Activated CD4-positive, CD25-positive, alpha-beta regulatory T cell treated with anti-CD3 and anti-CD28 coated beads, Interleukin-2, amount 50 U/mL, for 24 hours (primary cell): ENCODE data around the gene POLR2F.

Experiments used
- ATAC-seq, 2 donors: fragments of 150-1000 bp; cut with Tn5 transposase; one replicate each; pipeline ENCODE4 v1.10.0; 2021; ENCODE audit warnings: mild to moderate bottlenecking in 1 of 2, moderate library complexity in 1 of 2

The POLR2F gene

DNA sequence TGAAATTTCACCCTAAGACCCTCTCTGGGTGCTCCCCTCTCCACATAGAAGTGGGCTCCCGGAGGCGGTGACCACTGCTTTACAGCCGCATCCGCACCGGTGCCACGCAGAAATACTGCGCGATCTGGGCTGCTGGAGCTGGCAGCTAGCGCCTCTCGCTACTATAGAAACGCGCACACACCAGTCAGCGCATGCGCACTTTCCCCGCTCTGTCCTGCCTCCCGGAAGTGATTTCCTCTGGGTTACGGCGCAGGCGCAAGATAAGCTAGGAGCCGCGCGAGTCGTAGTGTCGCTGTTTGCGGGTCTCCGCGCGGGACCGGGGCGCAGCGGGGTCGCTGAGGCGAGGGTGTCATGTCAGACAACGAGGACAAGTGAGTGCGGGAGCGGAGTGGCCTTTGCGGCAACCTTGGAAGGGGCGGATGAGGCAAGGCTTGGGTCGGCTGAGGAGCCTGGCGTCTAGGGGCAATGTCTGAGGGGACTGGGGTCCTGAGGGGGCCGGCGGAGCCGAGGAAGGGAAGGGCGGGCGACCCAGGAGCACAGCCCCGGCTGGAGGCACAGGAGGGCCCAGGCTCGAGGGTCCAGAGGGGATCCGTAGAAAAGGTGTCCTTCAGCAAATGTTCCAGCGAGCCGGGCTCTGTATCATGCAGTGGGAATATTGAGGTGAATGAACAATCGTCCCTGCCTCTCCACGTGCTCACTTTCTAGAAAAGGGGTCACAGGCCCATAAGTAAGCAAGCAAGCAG, at the start of gene POLR2F, which contains the start of gene C22orf23:
Gene POLR2F, plus strand, starts transcription at position 263 of the 743 bp plus-strand sequence. Its CDS starts 89 bp downstream, at position 352.
Gene C22orf23, minus strand, starts transcription at position 165 of the 743 bp plus-strand sequence. CDS start 452 bp downstream, outside the sequence.
- ATAC-seq: peak; percentile 95 to 97

DNA sequence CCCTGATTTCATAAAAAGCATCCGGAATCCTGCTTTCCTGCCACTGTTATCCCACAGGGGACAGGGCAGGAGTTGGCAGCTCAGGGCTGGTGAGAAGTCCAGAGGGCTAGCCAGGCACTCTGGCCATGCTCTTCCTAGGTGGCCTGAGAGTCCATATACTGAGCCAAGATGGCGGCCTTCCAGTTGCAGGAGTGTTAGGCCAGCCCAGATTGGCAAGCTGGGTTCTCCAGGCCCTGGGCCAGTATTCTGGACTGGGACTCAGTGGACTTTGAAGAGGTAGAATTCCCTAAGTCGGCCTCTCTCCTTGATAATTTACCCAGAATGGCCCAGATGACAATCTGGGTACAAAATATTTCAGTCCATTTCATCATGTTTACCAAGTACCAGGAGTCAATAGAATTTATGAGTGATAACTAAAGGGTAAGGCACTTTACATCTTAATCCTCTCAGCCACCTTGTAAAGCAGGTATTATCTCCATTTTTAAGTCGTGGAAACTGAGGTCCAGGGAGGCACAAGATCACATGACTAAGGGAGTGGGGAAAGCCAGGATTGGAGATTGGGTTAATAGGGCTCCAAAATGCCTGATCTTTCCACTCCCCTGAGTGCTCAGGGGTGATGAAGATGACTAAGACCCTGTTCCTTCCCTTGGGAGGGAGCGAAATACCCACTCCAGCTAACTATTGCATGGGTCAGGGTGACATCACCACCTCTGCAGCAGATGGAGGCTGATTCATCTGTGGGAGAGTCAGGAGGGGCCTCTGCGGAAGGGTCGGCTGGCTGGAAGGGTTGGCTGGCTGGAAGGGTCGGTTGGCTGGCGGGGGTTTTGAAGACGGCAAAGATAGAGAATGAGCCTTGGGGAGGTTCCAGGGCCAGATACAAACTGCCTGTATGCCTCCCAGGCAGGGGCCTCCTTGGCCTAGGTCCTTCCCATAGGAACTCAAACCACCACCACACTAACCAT, 48.6 kb upstream of the POLR2F start:
- ATAC-seq: peak in 1 of 2 donors; percentile 21

DNA sequence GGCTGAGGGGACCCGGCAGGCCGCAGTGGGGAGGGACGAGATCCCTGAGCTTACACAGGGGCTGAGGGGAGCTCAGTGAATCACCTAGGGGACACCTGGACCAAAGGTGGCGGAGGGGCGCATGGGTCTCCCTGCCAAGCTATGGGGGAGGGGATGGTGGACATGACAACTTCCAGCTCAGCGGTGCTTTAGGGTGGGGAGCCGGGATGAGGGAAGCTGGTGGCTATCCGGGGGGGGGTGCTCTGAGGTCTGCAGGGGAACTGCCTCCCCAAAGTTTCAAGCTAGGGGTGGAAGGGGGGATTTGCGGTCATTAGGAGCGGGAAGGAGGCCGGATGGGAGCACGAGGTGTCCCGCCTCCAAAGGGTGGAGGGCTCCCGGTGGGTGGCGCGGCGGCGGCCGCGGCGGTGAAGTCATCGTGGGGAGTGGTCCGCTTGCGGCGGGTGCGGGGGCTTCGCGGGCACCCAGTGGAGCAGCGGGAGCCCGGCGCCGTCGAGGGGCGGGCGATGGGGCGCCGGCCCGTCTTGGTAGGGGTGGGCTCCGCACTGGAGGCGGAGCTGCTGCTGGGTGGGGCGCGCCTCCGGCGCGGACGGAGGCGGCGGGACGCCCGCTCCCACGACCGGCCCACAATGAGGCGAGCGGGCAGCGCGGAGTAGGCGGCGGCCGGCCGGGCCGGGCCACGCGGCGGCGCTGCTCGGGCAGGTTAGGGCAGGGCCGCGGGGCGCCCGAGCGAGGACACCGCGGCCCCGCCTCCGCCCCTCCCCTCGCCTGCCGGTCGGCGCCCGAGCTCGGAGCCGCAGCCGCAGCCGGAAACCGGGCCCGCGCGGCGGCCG, 47.8 kb upstream of the POLR2F start, which contains the start of gene MICALL1:
Gene MICALL1, plus strand, starts transcription at position 764 of the 830 bp plus-strand sequence. CDS start 126 bp downstream, outside the sequence.
- peak; percentile 86 for ATAC-seq

DNA sequence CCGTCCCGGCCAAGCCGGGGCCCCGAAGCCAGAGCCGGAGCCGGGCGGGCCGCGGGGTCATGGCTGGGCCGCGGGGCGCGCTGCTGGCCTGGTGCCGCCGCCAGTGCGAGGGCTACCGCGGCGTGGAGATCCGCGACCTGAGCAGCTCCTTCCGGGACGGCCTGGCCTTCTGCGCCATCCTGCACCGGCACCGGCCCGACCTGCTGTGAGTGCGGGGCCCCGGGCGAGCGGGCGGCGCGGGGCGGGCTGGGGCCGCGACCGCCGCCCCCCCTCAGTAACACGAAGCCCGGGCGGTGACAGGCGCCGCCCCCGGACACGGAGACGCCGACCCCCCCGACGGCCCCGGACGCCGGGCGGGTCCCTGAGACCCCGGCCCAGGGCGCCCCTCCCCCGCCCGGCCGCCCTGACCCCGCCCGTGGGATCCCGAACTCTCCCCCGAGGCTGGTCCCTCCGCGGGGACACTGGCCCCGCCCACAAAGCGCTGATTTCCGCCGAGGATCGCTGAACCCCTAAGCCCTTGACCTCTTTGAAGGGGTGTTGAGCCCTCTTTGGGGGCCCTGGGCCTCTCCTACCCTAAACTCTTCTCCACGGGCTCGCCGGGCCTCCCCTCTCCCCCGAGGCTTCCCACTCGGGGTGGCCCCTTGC, 47.0 kb upstream of the POLR2F start:
- peak; percentile 37 to 39 for ATAC-seq

DNA sequence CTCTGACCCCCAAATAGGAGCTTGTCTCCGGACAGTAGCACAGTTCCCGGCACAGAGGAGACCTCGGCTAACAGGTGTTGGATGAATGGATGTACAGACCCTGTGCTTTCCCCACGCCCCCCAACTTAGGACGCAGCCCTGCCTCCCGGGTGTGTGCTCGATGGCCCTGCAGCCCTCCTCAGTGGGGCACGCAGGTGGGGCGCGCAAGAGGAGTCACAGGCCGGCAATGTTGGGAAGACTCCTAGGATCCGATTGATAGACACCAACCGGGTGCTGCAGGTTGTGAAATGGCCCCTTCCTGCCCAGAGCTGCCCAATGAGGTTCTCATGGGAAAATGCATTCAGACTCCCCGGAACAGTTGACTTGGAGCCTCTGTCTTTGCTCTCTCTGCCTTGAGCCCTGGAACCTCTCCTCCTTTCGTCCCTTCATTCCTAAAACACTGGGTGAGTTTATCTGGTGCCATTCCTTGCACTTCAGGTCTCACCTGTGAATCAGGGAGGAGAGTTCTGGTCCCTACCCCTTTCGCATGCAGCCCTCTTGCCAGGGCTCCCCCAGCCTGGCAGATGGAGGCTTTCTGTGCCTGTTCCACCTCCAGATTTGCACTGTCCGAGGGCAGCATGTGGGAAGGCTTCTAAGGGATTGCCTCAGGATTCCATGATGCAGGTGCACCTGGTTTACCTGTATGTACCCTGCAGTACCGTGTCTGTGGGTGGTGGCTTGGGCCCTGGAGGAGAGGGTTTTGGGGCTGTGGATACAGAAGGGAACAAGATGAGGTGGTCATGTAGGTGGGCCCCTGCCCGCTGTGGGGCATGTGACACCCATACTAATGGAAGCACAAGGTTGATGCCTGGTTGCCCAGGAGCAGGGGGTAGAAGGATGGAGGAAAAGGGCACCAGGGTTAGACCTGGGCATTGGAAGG, 46.2 kb upstream of the POLR2F start:
- no peak for ATAC-seq

DNA sequence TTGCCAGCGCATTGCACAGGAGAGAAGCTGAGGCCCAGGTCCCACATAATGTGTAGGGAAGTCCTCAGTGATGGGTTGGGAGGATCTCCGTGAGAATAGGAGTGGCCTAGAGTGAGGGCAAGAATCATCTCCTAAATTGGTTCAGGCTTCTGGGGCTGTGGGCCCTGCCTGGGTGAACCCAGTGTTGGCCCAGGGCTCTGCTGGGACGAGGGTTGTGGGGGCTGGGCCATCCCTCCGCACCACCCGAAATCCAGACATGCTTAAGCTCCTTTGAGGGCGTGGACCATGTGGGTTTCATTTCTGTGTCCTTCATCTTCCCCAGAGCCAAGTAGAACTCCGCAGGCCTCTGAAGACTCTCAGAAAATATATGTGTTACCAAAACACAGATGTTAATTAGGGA, 43.7 kb upstream of the POLR2F start:
- ATAC-seq: no peak

DNA sequence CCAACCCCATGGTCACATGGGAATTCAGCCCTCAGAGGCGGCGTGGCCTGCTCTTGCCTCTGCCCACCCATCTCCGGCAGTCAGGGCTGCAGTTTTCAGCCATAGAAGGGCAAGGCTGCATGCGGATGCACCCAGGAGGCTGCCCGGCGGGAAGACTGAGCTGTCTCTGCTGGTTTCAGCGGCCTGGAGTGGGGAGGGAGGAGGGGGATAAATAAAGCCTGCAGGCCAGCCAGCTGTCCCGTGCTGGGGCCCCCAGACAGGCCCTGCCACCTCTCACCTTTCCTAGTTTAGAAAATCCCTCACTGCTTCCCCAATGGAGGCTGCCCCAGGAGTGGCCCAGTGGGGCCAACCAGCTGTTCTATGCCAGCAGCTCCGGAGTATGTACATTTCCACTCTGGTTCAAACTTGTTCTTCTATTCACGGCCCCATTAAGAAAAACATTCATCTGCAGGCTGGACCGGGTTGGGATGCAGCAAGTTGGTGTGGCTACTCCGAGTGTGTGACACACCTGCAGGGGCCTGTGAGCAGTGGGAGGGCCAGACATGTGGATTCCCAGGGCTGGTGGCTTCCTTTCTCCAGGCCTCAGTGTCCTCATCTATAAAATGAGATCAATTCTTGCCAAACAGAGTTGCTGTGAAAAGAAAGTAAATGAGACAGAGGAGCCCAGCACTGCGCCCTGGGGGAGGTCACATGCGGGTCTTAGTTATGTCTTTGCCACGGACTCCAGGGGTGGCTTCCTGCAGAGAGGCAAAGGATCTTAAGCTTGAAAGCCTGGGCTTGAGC, 42.4 kb upstream of the POLR2F start:
- ATAC-seq: no peak

DNA sequence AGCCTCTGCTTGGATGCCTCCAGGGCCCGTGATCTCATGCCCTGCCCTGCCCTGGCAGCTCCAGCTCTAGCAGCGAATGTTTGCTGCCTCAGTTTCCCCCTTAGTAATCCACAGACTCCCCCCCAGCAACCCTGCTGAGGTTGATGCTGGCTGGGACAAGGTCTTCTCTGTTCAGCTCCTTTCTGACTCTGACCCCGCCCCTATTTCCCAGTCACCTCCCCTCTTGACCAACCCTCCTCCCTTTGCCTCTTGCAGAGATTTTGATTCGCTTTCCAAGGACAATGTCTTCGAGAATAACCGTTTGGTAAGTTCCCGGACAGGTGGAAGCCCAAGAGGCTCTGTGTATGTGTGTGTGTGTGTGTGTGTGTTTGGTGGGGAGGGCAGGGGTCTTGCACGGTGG, 41.8 kb upstream of the POLR2F start:
- no peak for ATAC-seq

DNA sequence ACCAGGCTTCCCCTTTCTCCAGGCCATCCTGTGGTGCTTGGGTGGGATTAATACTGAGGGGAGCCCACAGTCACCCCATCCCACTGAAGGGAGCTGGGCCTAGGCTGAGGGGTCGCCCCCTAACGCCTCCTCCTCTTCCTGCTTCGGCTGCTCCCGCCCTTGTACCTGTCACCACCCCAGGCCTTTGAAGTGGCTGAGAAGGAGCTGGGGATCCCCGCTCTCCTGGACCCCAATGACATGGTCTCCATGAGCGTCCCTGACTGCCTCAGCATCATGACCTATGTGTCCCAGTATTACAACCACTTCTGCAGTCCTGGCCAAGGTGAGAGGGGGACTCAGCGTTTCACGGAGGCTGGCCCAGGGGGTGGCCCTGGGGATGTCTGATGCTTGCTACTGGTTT, 41.3 kb upstream of the POLR2F start:
- ATAC-seq: peak in 1 of 2 donors; percentile 23

DNA sequence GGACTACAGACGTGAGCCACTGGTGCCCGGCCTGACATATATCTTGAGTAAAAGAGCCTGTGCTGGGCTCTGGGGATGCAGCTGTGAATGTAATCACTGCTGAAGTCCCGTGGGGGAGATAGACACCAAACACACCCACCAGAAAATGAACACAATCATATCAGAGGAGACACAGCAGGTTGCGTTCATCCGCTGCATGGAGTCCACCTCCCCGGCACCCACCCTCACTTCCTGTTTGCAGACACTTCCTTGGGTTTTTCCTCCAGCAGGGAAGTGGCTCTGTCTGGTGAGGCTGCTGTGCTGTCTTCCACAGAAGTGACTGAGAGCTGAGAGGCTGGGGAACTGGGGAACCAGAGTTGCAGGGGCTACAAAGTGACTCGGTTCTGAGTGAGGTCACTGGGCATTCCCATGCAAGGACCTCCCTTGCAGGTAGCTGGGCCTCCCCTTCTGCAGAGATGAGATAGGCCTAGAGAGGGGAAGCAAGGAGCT, 40.2 kb upstream of the POLR2F start:
- ATAC-seq: no peak

DNA sequence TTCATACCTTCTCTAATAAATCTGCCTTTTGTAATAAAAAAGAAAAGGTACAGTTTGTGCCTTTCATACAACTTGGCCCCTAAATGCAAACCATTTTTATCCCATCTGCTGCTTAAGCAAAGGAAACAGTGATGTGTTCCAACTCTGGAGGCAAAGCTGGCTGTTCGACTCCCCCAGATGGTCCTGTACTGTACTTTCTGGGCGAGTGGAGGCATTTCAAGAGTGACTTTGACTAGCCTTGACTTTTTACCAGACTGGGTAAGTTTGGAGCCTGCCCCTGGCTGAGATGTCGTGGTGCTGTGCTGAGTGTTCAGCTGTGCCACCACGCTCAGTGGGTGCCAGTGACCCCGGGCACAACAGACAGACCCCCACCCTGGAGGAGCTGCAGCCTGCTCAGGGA, 37.2 kb upstream of the POLR2F start:
- ATAC-seq: no peak

DNA sequence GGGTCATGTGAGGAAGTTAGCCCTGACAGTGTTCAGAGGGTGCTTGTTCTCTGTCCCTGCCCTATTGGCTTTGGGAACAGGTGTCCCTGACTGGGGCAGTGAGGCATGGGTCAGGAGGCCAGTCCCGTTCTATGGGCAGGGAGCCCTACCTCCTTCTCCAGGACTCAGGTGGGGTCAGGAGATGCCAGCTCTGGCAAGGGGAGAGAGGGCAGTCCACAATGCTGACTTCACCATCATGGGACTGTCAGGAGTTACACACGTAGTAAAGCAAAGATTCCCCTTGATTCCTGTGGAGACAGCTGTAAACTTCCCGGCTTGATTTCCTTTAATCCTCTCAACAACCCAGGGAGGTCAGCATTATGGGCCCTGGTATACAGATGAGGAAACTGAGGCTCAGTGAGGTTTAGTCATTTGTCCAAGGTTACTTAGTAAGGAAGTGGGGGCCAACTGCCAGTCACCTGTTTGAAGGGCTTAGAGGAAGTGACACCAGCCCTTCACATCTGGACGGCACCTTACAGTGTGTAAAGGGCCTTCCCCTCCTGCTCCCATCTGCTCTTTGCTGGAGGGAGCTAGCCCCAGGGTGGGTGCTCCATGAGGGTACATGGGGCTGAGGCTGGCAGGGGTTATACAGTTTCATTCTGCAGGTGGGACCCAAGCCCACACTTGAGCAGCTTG, 35.5 kb upstream of the POLR2F start:
- ATAC-seq: no peak

DNA sequence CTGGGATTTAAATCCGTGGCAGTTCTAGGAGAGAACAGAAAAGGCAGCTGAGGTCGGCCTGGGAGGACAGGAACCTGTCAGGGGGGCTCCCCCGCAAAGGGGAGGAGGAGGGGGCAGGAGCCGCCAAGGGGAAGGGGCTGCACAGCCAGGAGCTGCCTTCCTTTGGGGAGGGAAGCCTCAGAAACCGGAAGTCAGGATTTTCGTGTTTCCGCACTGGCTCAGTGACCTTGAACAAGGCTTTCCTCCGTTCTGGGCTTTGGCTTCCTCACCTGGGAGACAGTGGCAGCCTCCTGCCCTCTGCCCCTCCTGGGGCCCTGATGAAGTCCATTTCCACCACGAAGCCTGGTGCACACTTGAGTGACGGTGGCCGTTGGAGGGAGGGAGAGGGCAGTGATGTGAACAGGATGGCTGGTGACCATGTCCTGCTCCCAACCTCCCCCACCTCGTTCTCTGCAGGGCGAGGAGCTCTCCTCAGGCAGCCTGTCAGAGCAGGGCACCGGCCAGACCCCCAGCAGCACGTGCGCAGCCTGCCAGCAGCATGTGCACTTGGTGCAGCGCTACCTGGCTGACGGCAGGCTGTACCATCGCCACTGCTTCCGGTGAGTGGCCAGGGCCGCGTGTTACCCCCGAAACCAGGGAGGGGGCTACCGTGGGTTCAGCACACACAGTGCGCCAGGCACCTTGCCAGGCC, 34.8 kb upstream of the POLR2F start:
- ATAC-seq: no peak

DNA sequence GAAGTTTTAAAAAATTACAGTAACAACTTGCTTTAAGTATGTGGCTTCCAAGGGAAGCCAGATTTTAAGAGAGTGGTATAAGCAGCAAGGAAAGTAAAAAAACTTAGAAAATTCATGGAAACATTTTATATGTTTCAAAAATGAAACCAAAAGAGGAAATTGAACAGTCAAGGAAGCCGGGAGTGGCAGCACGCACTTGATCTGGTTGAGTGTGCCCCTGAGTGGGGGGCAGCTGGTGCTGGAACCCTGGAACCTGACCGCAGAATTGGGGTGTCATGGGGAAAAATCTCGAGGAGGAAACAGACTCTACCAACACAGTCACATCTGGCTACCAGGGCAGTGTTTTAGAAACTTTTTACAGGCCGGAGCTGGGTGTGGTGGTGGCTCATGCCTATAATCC, 33.4 kb upstream of the POLR2F start:
- peak in 1 of 2 donors; percentile 17 for ATAC-seq

DNA sequence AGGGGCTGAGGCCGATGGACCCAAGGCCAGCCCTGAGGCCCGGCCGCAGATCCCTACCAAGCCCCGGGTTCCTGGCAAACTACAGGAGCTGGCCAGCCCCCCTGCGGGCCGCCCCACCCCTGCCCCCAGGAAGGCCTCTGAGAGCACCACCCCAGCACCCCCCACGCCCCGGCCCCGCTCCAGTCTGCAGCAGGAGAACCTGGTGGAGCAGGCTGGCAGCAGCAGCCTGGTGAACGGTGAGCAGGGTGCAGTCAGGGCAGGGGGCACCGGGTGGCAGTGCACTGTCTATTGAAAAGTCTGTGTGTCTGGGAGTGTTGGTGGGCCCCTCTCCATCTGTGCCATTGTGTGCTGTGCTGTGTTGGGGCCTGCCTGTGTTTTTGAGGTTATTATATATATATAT, 31.3 kb upstream of the POLR2F start:
- ATAC-seq: no peak

DNA sequence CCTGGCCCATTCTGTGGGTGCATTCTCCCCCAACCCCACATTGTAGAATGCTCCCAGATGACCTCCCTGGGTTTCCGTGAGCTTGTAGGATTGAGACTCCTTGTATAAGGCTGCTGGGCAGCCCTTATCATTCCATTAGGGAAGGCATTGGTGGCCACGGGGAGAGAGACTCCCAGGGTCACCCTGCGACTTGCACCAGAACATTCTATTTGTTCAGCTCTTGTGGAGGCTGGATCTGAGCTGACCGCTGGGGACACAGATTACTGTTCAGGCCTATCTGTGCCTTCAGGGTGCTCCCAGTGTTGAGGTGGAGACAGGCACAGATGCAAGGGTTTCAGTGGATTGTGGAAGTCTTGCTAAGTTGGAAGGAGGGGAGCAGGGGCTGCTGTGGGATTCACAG, 29.6 kb upstream of the POLR2F start:
- ATAC-seq: no peak

DNA sequence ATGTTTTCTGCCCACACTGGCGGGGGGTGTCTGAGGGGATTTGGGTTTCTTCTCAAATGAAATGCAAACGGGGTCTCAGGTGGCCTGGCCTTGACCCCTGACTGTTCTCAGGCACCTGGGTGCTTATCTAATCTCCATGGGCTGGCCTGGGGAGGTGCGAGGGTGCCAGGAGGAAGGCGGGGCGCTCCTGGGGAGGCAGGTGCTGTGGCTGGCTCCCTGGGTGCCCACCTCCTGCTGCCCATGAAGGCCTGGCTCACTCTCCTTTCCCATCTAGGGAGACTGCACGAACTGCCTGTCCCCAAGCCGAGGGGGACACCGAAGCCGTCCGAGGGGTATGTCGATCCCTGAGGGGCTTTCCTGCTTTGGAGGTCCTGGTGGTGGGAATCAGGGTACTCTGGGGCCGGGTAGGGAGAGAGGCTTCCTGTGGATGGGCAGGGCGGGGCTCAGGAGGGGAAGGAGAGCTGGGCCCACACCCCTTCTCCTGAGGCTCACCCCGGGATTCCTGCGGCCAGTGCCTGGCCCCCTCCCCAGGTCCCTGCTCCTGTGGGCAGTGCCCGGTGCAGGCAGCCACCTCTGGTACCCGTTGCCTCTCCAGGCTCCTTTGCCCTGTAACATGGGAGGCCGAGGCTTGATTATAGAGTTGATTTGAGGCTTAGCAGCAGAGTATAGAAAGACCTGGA, 29.0 kb upstream of the POLR2F start:
- no peak for ATAC-seq

DNA sequence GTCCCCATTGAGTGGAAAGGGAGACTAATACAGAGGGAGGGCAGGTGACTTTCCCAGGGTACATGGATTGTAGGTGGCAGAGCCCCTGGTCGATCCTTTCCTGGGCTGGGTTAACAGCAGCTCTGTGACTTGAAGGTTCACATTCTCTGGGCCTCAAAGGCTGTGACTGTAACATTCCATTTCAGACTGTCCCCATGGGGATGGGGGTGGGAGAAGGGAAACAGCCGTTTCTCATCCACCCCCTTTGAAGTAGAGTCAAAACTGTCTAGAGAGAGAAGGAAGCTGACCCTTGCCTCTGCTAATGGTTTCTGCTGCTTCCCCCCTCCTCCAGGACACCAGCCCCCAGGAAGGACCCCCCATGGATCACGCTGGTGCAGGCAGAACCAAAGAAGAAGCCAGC, 28.2 kb upstream of the POLR2F start:
- ATAC-seq: no peak
